PFSK-1 (cell line): Measurements from ENCODE around the gene TEAD4.

ENCODE experiments used
- FOXP2 ChIP-seq: optimal IDR thresholded peaks from 2 replicates; pipeline ENCODE3; 2011; ENCODE audit warnings: borderline replicate concordance, control low read depth, inconsistent platforms; ENCODE audit not compliant: insufficient read depth; ENCODE audit errors: extremely low read length, extremely low read depth
- POLR2AphosphoS5 ChIP-seq: IDR thresholded peaks from 2 replicates; pipeline ENCODE4 v1.6.1; 2012; ENCODE audit warnings: low read depth, mild to moderate bottlenecking, control low read depth, low read length, moderate library complexity
- REST ChIP-seq, 2 experiments: IDR thresholded peaks; 2 replicates each; pipeline versions ENCODE4 v1.6.1 to v1.8.0; 2011 to 2012; ENCODE audit warnings: low read depth in 2 of 2, low read length in 2 of 2, control low read depth in 1 of 2, inconsistent platforms in 1 of 2, mild to moderate bottlenecking in 1 of 2, moderate library complexity in 1 of 2; ENCODE audit not compliant: insufficient read depth in 1 of 2
- SIN3A ChIP-seq: IDR thresholded peaks from 2 replicates; pipeline ENCODE4 v1.6.1; 2012; ENCODE audit warnings: mild to moderate bottlenecking, low read length, moderate library complexity, borderline replicate concordance; ENCODE audit not compliant: insufficient read depth
- TAF1 ChIP-seq: IDR thresholded peaks from 2 replicates; pipeline ENCODE4 v1.6.1; 2012; ENCODE audit warnings: low read length, control low read depth, borderline replicate concordance; ENCODE audit not compliant: insufficient read depth

DNA sequence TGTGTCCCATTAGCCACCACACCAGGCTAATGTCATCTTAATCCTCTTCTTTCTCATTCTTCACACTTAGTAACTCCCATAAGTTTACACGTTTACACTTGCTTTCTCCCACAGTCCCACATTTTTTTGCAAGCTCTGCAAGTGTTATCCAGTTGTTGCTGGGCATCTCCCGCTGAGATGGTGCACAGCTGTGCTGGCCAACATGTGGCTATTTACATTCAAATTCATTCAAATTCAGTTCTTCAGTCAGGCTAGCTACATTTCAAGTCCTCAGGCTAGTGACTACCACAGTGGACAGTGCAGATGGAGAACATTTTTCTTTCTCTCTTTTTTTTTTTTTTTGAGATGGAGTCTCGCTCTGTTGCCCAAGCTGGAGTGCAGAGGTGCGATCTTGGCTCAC lies 9.8 kb upstream of the TEAD4 start:
- TF ChIP-seq REST (IDR thresholded peaks at IDR 0.05; ENCODE audit: insufficient read depth in 1 of 2, low read depth in 2 of 2, low read length in 2 of 2) = no peak
- no peak for TF ChIP-seq POLR2AphosphoS5
- TF ChIP-seq FOXP2 = no peak
- no peak for TF ChIP-seq TAF1
- no peak for TF ChIP-seq SIN3A
